Activated CD4-positive, alpha-beta T cell treated with anti-CD3 and anti-CD28 coated beads for 36 hours (primary cell): ENCODE measurements around the gene PCDHGB5. TPM values are rescaled to one million over a fixed set of nuclear protein-coding genes. Genes with fewer than 3 reads are reported as not detected.

Source experiments
- total RNA-seq, 2 experiments: library from RNA; stranded (reverse); gene quantifications; one replicate each; pipeline ENCODE4 v1.2.3, GENCODE V29; 2021

PCDHGB5 gene
- total RNA-seq, 2 experiments from 2014 or later = 0.05 to 0.09 TPM

Other genes starting within 250 kb of the PCDHGB5 start
- not detected for gene PCDHB6, start 247.9 kb upstream of the PCDHGB5 start, total RNA-seq
- not detected for gene PCDHB7, start 225.3 kb upstream of the PCDHGB5 start, total RNA-seq
- gene PCDHB8, start 220.2 kb upstream of the PCDHGB5 start, total RNA-seq = not detected
- not detected for gene PCDHB16, start 215.6 kb upstream of the PCDHGB5 start, total RNA-seq
- gene PCDHB9, start 210.8 kb upstream of the PCDHGB5 start, total RNA-seq = not detected
- gene PCDHB10, start 205.6 kb upstream of the PCDHGB5 start, total RNA-seq = not detected
- gene PCDHB11, start 198.3 kb upstream of the PCDHGB5 start, total RNA-seq = not detected
- not detected for gene PCDHB12, start 189.2 kb upstream of the PCDHGB5 start, total RNA-seq
- not detected for gene PCDHB13, start 184.0 kb upstream of the PCDHGB5 start, total RNA-seq
- not detected for gene PCDHB14, start 174.6 kb upstream of the PCDHGB5 start, total RNA-seq
- gene PCDHB15, start 152.6 kb upstream of the PCDHGB5 start, total RNA-seq = not detected
- gene SLC25A2, start 93.9 kb upstream of the PCDHGB5 start, total RNA-seq = under 1 TPM; 0.27 to 0.30 TPM
- gene TAF7, start 77.2 kb upstream of the PCDHGB5 start, total RNA-seq = 10 to 100 TPM; 45.2 to 54.4 TPM
- under 1 TPM in 1 of 2 experiments, not detected in 1; 0.05 TPM for gene PCDHGA1, start 67.4 kb upstream of the PCDHGB5 start, total RNA-seq
- not detected for gene PCDHGA2, start 59.2 kb upstream of the PCDHGB5 start, total RNA-seq
- gene PCDHGA3, start 54.1 kb upstream of the PCDHGB5 start, total RNA-seq = not detected
- gene PCDHGB1, start 47.8 kb upstream of the PCDHGB5 start, total RNA-seq = not detected
- gene PCDHGA4, start 42.9 kb upstream of the PCDHGB5 start, total RNA-seq = under 1 TPM; 0.11 TPM
- gene PCDHGB2, start 38.0 kb upstream of the PCDHGB5 start, total RNA-seq = under 1 TPM; 0.07 to 0.18 TPM
- under 1 TPM; 0.07 to 0.09 TPM for gene PCDHGA5, start 33.8 kb upstream of the PCDHGB5 start, total RNA-seq
- gene PCDHGB3, start 27.7 kb upstream of the PCDHGB5 start, total RNA-seq = not detected
- under 1 TPM; 0.05 to 0.14 TPM for gene PCDHGA6, start 24.1 kb upstream of the PCDHGB5 start, total RNA-seq
- not detected for gene PCDHGA7, start 15.2 kb upstream of the PCDHGB5 start, total RNA-seq
- gene PCDHGB4, start 10.2 kb upstream of the PCDHGB5 start, total RNA-seq = under 1 TPM in 1 of 2 experiments, not detected in 1; 0.09 TPM
- not detected for gene PCDHGA8, start 5.3 kb upstream of the PCDHGB5 start, total RNA-seq
- gene PCDHGA9, start 4.8 kb downstream of the PCDHGB5 start, total RNA-seq = under 1 TPM in 1 of 2 experiments, not detected in 1; 0.09 TPM
- gene PCDHGB6, start 10.1 kb downstream of the PCDHGB5 start, total RNA-seq = not detected
- gene PCDHGA10, start 15.0 kb downstream of the PCDHGB5 start, total RNA-seq = under 1 TPM in 1 of 2 experiments, not detected in 1; 0.07 TPM
- not detected for gene PCDHGB7, start 19.7 kb downstream of the PCDHGB5 start, total RNA-seq
- gene PCDHGA11, start 23.1 kb downstream of the PCDHGB5 start, total RNA-seq = under 1 TPM in 1 of 2 experiments, not detected in 1; 0.07 TPM
- under 1 TPM; 0.07 to 0.09 TPM for gene PCDHGA12, start 32.6 kb downstream of the PCDHGB5 start, total RNA-seq
- gene PCDHGC3, start 78.0 kb downstream of the PCDHGB5 start, total RNA-seq = under 1 TPM; 0.16 to 0.34 TPM
- not detected for gene PCDHGC4, start 87.1 kb downstream of the PCDHGB5 start, total RNA-seq
- not detected for gene PCDHGC5, start 91.1 kb downstream of the PCDHGB5 start, total RNA-seq
- 100 to 1,000 TPM; 185 to 212 TPM for gene DIAPH1, start 221.1 kb downstream of the PCDHGB5 start, total RNA-seq
- gene HDAC3, start 238.9 kb downstream of the PCDHGB5 start, total RNA-seq = 10 to 100 TPM; 85.9 to 88.6 TPM
- 10 to 100 TPM; 24.3 to 27.8 TPM for gene RELL2, start 239.1 kb downstream of the PCDHGB5 start, total RNA-seq